HEK293 (cell line): ENCODE data around the gene C1QBP.

Experiments
- GLI2 ChIP-seq: fragments of 450-650 bp; formaldehyde crosslinking; IDR thresholded peaks from 2 replicates; pipeline ENCODE4; 2017; ENCODE audit warnings: missing biosample characterization, missing genetic modification characterization, low read depth, borderline replicate concordance
- KLF9 ChIP-seq: fragments of 450-650 bp; formaldehyde crosslinking; IDR thresholded peaks from 2 replicates; pipeline ENCODE4 v1.5.1; 2016; ENCODE audit warnings: missing biosample characterization, missing genetic modification characterization, low read depth
- MEIS1 ChIP-seq: sonication (generic); formaldehyde crosslinking; IDR thresholded peaks from 2 replicates; pipeline ENCODE4 v1.8.1; 2022; ENCODE audit warnings: missing genetic modification reagents, mild to moderate bottlenecking, borderline replicate concordance
- MYNN ChIP-seq: fragments of 450-650 bp; formaldehyde crosslinking; IDR thresholded peaks from 2 replicates; pipeline ENCODE4 v1.5.1; 2016; ENCODE audit warnings: missing biosample characterization, missing genetic modification characterization, borderline replicate concordance
- SCRT1 ChIP-seq: fragments of 450-650 bp; formaldehyde crosslinking; IDR thresholded peaks from 2 replicates; pipeline ENCODE4 v1.5.1; 2016; ENCODE audit warnings: missing biosample characterization, missing genetic modification characterization, borderline replicate concordance
- SCRT2 ChIP-seq: fragments of 450-650 bp; formaldehyde crosslinking; IDR thresholded peaks from 2 replicates; pipeline ENCODE4 v1.5.1; 2016; ENCODE audit warnings: missing biosample characterization, missing genetic modification characterization
- ZFP3 ChIP-seq: fragments of 450-650 bp; formaldehyde crosslinking; IDR thresholded peaks from 2 replicates; pipeline ENCODE4 v1.5.1; 2016; ENCODE audit warnings: low read depth, missing biosample characterization, missing genetic modification characterization
- ZNF16 ChIP-seq: fragments of 450-650 bp; formaldehyde crosslinking; IDR thresholded peaks from 2 replicates; pipeline ENCODE4 v1.5.1; 2016; ENCODE audit warnings: low read depth, missing biosample characterization, missing genetic modification characterization
- ZNF19 ChIP-seq: fragments of 450-650 bp; formaldehyde crosslinking; IDR thresholded peaks from 2 replicates; pipeline ENCODE4; 2016; ENCODE audit warnings: missing biosample characterization, missing genetic modification characterization, low read depth
- ZNF266 ChIP-seq: fragments of 450-650 bp; formaldehyde crosslinking; IDR thresholded peaks from 2 replicates; pipeline ENCODE4 v1.5.1; 2016; ENCODE audit warnings: missing biosample characterization, missing genetic modification characterization, low read depth
- ZNF391 ChIP-seq: fragments of 450-650 bp; formaldehyde crosslinking; IDR thresholded peaks from 2 replicates; pipeline ENCODE4 v1.5.1; 2016; ENCODE audit warnings: low read depth, missing biosample characterization, missing genetic modification characterization, borderline replicate concordance
- ZNF394 ChIP-seq: fragments of 450-650 bp; formaldehyde crosslinking; IDR thresholded peaks from 2 replicates; pipeline ENCODE4 v1.5.1; 2016; ENCODE audit warnings: missing biosample characterization, missing genetic modification characterization, mild to moderate bottlenecking, moderate library complexity, borderline replicate concordance
- ZNF416 ChIP-seq: fragments of 450-650 bp; formaldehyde crosslinking; IDR thresholded peaks from 2 replicates; pipeline ENCODE4 v1.5.1; 2016; ENCODE audit warnings: missing biosample characterization, missing genetic modification characterization
- ZNF473 ChIP-seq: fragments of 450-650 bp; formaldehyde crosslinking; IDR thresholded peaks from 2 replicates; pipeline ENCODE4 v1.5.1; 2017; ENCODE audit warnings: missing biosample characterization, missing genetic modification characterization
- ZNF560 ChIP-seq: fragments of 450-650 bp; formaldehyde crosslinking; IDR thresholded peaks from 2 replicates; pipeline ENCODE4 v1.5.1; 2017; ENCODE audit warnings: missing biosample characterization, missing genetic modification characterization, borderline replicate concordance
- ZNF561 ChIP-seq: fragments of 450-650 bp; IDR thresholded peaks from 2 replicates; pipeline ENCODE4 v1.5.1; 2018; ENCODE audit warnings: missing biosample characterization, missing genetic modification characterization, borderline replicate concordance
- ZNF791 ChIP-seq: fragments of 450-650 bp; formaldehyde crosslinking; IDR thresholded peaks from 2 replicates; pipeline ENCODE4 v1.5.1; 2016; ENCODE audit warnings: missing biosample characterization, missing genetic modification characterization
- ZXDB ChIP-seq: fragments of 450-650 bp; formaldehyde crosslinking; IDR thresholded peaks from 2 replicates; pipeline ENCODE4 v1.5.1; 2016; ENCODE audit warnings: missing biosample characterization, missing genetic modification characterization
- TF ChIP-seq, protein P1 (sequence below): fragments of 450-650 bp; formaldehyde crosslinking; IDR thresholded peaks from 2 replicates; pipeline ENCODE4 v1.5.1; 2016; ENCODE audit warnings: missing biosample characterization, missing genetic modification characterization
- TF ChIP-seq, protein P2 (sequence below): fragments of 450-650 bp; formaldehyde crosslinking; IDR thresholded peaks from 2 replicates; pipeline ENCODE4 v1.5.1; 2016; ENCODE audit warnings: missing biosample characterization, missing genetic modification characterization, borderline replicate concordance
- TF ChIP-seq, protein P3 (sequence below): fragments of 450-650 bp; formaldehyde crosslinking; IDR thresholded peaks from 2 replicates; pipeline ENCODE4 v1.5.1; 2016; ENCODE audit warnings: missing biosample characterization, missing genetic modification characterization
- TF ChIP-seq, protein P4 (sequence below): fragments of 450-650 bp; formaldehyde crosslinking; IDR thresholded peaks from 2 replicates; pipeline ENCODE4 v1.5.1; 2016; ENCODE audit warnings: missing biosample characterization, missing genetic modification characterization
- TF ChIP-seq, protein P5 (sequence below): fragments of 450-650 bp; formaldehyde crosslinking; IDR thresholded peaks from 2 replicates; pipeline ENCODE4 v1.5.1; 2016; ENCODE audit warnings: missing biosample characterization, missing genetic modification characterization
- TF ChIP-seq, protein P6 (sequence below): fragments of 450-650 bp; IDR thresholded peaks from 2 replicates; pipeline ENCODE4 v1.5.1; 2018; ENCODE audit warnings: missing biosample characterization, missing genetic modification characterization

Gene C1QBP

DNA sequence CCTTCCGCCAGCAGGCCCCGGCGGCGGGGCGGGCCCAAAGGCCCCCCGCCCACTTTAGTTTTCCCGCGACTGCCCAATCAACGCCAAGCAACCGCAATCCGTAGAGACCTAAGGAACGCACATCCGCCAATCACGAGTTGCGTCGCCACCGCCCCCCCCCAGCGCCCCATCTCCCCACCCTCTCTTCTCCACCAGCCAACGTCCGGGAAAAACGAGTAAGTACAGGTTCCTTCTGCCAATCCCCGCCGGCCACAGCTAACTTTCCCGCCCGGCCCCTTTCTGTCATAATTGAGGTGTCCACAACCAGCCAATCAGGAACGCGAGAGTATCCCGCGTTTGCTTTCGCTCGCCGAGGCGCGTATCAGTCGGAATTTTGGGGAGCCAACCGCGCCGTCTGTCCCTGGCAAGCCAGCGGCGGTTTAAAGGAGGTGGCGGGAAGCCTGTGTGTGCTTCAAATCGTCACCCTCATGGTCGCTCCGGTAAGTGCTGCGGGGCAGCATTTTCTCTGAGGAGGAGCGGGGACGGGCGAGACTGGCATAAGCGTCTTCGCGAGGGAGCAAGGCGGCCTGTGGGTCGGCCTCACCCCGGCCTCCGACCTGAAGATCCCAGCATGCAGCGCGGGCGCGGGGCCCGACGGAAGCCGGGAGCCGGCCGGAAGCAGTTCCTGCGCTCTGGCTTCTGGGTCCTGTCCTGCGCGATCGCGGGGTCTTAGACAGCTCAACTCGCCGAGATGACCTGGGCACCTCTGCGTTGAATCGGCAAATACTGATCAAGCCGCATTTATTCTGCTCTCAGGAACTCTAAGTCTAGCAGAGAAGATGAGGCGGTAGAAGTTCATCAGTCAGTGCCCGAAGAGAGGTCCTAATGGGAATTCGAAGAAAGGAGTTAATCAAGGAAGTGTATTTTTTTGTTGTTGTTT, 47.5 kb upstream of the C1QBP start, which contains the start of gene MIS12 (continued):
- TF ChIP-seq, protein P1, sequence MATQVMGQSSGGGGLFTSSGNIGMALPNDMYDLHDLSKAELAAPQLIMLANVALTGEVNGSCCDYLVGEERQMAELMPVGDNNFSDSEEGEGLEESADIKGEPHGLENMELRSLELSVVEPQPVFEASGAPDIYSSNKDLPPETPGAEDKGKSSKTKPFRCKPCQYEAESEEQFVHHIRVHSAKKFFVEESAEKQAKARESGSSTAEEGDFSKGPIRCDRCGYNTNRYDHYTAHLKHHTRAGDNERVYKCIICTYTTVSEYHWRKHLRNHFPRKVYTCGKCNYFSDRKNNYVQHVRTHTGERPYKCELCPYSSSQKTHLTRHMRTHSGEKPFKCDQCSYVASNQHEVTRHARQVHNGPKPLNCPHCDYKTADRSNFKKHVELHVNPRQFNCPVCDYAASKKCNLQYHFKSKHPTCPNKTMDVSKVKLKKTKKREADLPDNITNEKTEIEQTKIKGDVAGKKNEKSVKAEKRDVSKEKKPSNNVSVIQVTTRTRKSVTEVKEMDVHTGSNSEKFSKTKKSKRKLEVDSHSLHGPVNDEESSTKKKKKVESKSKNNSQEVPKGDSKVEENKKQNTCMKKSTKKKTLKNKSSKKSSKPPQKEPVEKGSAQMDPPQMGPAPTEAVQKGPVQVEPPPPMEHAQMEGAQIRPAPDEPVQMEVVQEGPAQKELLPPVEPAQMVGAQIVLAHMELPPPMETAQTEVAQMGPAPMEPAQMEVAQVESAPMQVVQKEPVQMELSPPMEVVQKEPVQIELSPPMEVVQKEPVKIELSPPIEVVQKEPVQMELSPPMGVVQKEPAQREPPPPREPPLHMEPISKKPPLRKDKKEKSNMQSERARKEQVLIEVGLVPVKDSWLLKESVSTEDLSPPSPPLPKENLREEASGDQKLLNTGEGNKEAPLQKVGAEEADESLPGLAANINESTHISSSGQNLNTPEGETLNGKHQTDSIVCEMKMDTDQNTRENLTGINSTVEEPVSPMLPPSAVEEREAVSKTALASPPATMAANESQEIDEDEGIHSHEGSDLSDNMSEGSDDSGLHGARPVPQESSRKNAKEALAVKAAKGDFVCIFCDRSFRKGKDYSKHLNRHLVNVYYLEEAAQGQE (tag by site-specific recombination) = 0 out of 2 replicates have a peak, but pooled peaks have one; percentile 31
- no peak for TF ChIP-seq ZNF560 (tag by site-specific recombination)
- TF ChIP-seq ZNF391 (tag by site-specific recombination) = peak; percentile 67; the same call in 1 of the 2 replicates
- peak; percentile 93 for TF ChIP-seq ZNF561 (tag by site-specific recombination)
- no peak; the same call in 1 of the 2 replicates for TF ChIP-seq KLF9 (tag by site-specific recombination)
- TF ChIP-seq, protein P2, sequence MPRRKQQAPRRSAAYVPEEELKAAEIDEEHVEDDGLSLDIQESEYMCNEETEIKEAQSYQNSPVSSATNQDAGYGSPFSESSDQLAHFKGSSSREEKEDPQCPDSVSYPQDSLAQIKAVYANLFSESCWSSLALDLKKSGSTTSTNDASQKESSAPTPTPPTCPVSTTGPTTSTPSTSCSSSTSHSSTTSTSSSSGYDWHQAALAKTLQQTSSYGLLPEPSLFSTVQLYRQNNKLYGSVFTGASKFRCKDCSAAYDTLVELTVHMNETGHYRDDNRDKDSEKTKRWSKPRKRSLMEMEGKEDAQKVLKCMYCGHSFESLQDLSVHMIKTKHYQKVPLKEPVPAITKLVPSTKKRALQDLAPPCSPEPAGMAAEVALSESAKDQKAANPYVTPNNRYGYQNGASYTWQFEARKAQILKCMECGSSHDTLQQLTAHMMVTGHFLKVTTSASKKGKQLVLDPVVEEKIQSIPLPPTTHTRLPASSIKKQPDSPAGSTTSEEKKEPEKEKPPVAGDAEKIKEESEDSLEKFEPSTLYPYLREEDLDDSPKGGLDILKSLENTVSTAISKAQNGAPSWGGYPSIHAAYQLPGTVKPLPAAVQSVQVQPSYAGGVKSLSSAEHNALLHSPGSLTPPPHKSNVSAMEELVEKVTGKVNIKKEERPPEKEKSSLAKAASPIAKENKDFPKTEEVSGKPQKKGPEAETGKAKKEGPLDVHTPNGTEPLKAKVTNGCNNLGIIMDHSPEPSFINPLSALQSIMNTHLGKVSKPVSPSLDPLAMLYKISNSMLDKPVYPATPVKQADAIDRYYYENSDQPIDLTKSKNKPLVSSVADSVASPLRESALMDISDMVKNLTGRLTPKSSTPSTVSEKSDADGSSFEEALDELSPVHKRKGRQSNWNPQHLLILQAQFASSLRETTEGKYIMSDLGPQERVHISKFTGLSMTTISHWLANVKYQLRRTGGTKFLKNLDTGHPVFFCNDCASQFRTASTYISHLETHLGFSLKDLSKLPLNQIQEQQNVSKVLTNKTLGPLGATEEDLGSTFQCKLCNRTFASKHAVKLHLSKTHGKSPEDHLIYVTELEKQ (tag by site-specific recombination) = no peak
- TF ChIP-seq ZNF416 (tag by site-specific recombination) = no peak
- TF ChIP-seq ZNF473 (tag by site-specific recombination) = no peak
- TF ChIP-seq, protein P3, sequence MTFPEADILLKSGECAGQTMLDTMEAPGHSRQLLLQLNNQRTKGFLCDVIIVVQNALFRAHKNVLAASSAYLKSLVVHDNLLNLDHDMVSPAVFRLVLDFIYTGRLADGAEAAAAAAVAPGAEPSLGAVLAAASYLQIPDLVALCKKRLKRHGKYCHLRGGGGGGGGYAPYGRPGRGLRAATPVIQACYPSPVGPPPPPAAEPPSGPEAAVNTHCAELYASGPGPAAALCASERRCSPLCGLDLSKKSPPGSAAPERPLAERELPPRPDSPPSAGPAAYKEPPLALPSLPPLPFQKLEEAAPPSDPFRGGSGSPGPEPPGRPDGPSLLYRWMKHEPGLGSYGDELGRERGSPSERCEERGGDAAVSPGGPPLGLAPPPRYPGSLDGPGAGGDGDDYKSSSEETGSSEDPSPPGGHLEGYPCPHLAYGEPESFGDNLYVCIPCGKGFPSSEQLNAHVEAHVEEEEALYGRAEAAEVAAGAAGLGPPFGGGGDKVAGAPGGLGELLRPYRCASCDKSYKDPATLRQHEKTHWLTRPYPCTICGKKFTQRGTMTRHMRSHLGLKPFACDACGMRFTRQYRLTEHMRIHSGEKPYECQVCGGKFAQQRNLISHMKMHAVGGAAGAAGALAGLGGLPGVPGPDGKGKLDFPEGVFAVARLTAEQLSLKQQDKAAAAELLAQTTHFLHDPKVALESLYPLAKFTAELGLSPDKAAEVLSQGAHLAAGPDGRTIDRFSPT (tag by site-specific recombination) = peak; percentile 77
- no peak for TF ChIP-seq MEIS1 (CRISPR knock-in tag)
- TF ChIP-seq MYNN (tag by site-specific recombination) = no peak
- TF ChIP-seq, protein P4, sequence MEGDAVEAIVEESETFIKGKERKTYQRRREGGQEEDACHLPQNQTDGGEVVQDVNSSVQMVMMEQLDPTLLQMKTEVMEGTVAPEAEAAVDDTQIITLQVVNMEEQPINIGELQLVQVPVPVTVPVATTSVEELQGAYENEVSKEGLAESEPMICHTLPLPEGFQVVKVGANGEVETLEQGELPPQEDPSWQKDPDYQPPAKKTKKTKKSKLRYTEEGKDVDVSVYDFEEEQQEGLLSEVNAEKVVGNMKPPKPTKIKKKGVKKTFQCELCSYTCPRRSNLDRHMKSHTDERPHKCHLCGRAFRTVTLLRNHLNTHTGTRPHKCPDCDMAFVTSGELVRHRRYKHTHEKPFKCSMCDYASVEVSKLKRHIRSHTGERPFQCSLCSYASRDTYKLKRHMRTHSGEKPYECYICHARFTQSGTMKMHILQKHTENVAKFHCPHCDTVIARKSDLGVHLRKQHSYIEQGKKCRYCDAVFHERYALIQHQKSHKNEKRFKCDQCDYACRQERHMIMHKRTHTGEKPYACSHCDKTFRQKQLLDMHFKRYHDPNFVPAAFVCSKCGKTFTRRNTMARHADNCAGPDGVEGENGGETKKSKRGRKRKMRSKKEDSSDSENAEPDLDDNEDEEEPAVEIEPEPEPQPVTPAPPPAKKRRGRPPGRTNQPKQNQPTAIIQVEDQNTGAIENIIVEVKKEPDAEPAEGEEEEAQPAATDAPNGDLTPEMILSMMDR = no peak
- TF ChIP-seq SCRT1 = no peak
- TF ChIP-seq SCRT2 (tag by site-specific recombination) = no peak; the same call in 1 of the 2 replicates
- no peak for TF ChIP-seq ZNF791
- peak; percentile 82 for TF ChIP-seq ZNF394 (tag by site-specific recombination)
- TF ChIP-seq, protein P5, sequence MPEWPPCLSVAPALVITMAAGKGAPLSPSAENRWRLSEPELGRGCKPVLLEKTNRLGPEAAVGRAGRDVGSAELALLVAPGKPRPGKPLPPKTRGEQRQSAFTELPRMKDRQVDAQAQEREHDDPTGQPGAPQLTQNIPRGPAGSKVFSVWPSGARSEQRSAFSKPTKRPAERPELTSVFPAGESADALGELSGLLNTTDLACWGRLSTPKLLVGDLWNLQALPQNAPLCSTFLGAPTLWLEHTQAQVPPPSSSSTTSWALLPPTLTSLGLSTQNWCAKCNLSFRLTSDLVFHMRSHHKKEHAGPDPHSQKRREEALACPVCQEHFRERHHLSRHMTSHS (tag by site-specific recombination) = no peak
- TF ChIP-seq GLI2 = no peak
- TF ChIP-seq ZFP3 (tag by site-specific recombination) = no peak
- TF ChIP-seq, protein P6, sequence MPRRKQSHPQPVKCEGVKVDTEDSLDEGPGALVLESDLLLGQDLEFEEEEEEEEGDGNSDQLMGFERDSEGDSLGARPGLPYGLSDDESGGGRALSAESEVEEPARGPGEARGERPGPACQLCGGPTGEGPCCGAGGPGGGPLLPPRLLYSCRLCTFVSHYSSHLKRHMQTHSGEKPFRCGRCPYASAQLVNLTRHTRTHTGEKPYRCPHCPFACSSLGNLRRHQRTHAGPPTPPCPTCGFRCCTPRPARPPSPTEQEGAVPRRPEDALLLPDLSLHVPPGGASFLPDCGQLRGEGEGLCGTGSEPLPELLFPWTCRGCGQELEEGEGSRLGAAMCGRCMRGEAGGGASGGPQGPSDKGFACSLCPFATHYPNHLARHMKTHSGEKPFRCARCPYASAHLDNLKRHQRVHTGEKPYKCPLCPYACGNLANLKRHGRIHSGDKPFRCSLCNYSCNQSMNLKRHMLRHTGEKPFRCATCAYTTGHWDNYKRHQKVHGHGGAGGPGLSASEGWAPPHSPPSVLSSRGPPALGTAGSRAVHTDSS (tag by site-specific recombination) = 0 out of 2 replicates have a peak, but pooled peaks have one; percentile 26
- no peak for TF ChIP-seq ZNF19 (tag by site-specific recombination)
- TF ChIP-seq ZNF16 (tag by site-specific recombination) = no peak
- TF ChIP-seq ZNF266 (tag by site-specific recombination) = no peak
- peak; percentile 87 for TF ChIP-seq ZXDB (tag by site-specific recombination)
